ENCODE results near the gene PARVB. TPM values are rescaled to one million over a fixed set of nuclear protein-coding genes. Genes with fewer than 3 reads are reported as not detected.

Gene PARVB
- total RNA-seq, 4 donors from 2014 or later: 33.5 to 73.5 (median 41.5) TPM

- Histone ChIP-seq H3K9me3 (no peaks in the 10 kb centered on the region), H3K27me3 (no peaks in the 10 kb centered on the region), H3K4me1 (no peaks in the 10 kb centered on the region), H3K27ac (peak overlapping the region in 3 of 4 donors; percentile 10 to 82 (median 62)), H3K4me3 (no peak overlapping the region), H3K36me3 (peaks cover 0 to 7% (median 0%) of the 10 kb centered on the region in 3 donors)
- TF ChIP-seq CTCF (IDR thresholded peaks at IDR 0.05) (no peak), EP300 (IDR thresholded peaks at IDR 0.05) (peak in 1 of 2 donors; percentile 41), POLR2A (IDR thresholded peaks at IDR 0.05) (no peak)
- 60 to 64% methylated on average over 21 to 22 of the region's 22 CpGs for whole genome bisulfite sequencing, 2 donors
- DNase-seq (ENCODE audit: low spot score in 2 of 2): peak; percentile 33 to 52
Observed at GRCh38 chr22:44172370-44173108, 148.4 kb downstream of the PARVB start.

GRCh38 chr22:44173154-44173553, 149.1 kb downstream of the PARVB start:
- WGBS, 2 donors: 81 to 88% methylated on average over 8 to 10 of the region's 10 CpGs
- H3K36me3 ChIP-seq: peaks cover 0 to 7% (median 0%) of the 10 kb centered on the region in 3 donors
- no peaks in the 10 kb centered on the region for H3K4me1 ChIP-seq
- no peak for DNase-seq (ENCODE audit: low spot score in 2 of 2)
- TF ChIP-seq EP300 (IDR thresholded peaks at IDR 0.05): no peak
- TF ChIP-seq POLR2A (IDR thresholded peaks at IDR 0.05): no peak
- TF ChIP-seq CTCF (IDR thresholded peaks at IDR 0.05): no peak
- H3K4me3 ChIP-seq: no peak overlapping the region
- no peaks in the 10 kb centered on the region for H3K9me3 ChIP-seq
- peak overlapping the region in 3 of 4 donors; percentile 10 to 82 (median 62) for H3K27ac ChIP-seq
- no peaks in the 10 kb centered on the region for H3K27me3 ChIP-seq

GRCh38 chr22:44175676-44176075, 151.6 kb downstream of the PARVB start:
- Histone ChIP-seq H3K36me3 (no peaks in the 10 kb centered on the region), H3K4me3 (no peak overlapping the region), H3K27ac (no peak overlapping the region), H3K27me3 (no peaks in the 10 kb centered on the region), H3K4me1 (no peaks in the 10 kb centered on the region), H3K9me3 (no peaks in the 10 kb centered on the region)
- TF ChIP-seq CTCF (IDR thresholded peaks at IDR 0.05) (no peak), EP300 (IDR thresholded peaks at IDR 0.05) (no peak), POLR2A (IDR thresholded peaks at IDR 0.05) (no peak)
- 78 to 83% methylated on average over 8 of the region's 8 CpGs for WGBS, 2 donors
- DNase-seq (ENCODE audit: low spot score in 2 of 2): no peak

GRCh38 chr22:44179196-44179988, 155.3 kb downstream of the PARVB start:
- TF ChIP-seq EP300 (IDR thresholded peaks at IDR 0.05) (no peak), CTCF (IDR thresholded peaks at IDR 0.05) (no peak), POLR2A (IDR thresholded peaks at IDR 0.05) (no peak)
- H3K4me3 ChIP-seq: no peak overlapping the region
- H3K27ac ChIP-seq: no peak overlapping the region
- H3K4me1 ChIP-seq: no peaks in the 10 kb centered on the region
- no peaks in the 10 kb centered on the region for H3K9me3 ChIP-seq
- no peaks in the 10 kb centered on the region for H3K36me3 ChIP-seq
- peaks cover 0 to 8% of the 10 kb centered on the region in 2 donors for H3K27me3 ChIP-seq
- no peak for DNase-seq (ENCODE audit: low spot score in 2 of 2)
- WGBS, 2 donors: 56 to 61% methylated on average over 10 of the region's 10 CpGs
